HepG2 (cell line): Measurements from ENCODE around the gene CCDC61. TPM values are rescaled to one million over a fixed set of nuclear protein-coding genes. Genes with fewer than 3 reads are reported as not detected.

ENCODE experiments used
- FOSL1 ChIP-seq: sonication (generic); formaldehyde crosslinking; IDR thresholded peaks from 2 replicates; pipeline ENCODE4 v1.9.0; 2021; ENCODE audit warnings: missing genetic modification reagents, borderline replicate concordance
- SALL1 ChIP-seq: sonication (generic); formaldehyde crosslinking; IDR thresholded peaks from 2 replicates; pipeline ENCODE4 v1.8.0; 2022; ENCODE audit warnings: mild to moderate bottlenecking, missing genetic modification reagents
- SMC3 ChIP-seq: IDR thresholded peaks from 2 replicates; pipeline ENCODE4 v1.6.1; 2011; ENCODE audit warnings: low read length, improper control_type of control experiment
- XRCC5 ChIP-seq: fragments of 200-400 bp; formaldehyde crosslinking; optimal IDR thresholded peaks from 2 replicates; pipeline ENCODE3; 2017; ENCODE audit warnings: mild to moderate bottlenecking, low read length
- ZNF768 ChIP-seq: sonication (generic); formaldehyde crosslinking; IDR thresholded peaks from 2 replicates; pipeline ENCODE4 v1.4.0; 2020; ENCODE audit warnings: missing genetic modification reagents
- polyA plus RNA-seq, 8 experiments: library from polyadenylated mRNA; depleted of rRNA in 3 of 8; stranded (reverse) in 7 of 8; unstranded in 1 of 8; fragments of >200 nt; fragmentation: Illumina TruSeq in 4 of 8; extraction: Trizol in 4 of 8; gene quantifications; 2 replicates each; pipeline versions ENCODE4 v1.2.1 to v1.2.3, GENCODE V29; 2011 to 2016; ENCODE audit warnings: low read depth in 4 of 8, missing spikeins in 1 of 8, mixed read lengths in 1 of 8; ENCODE audit not compliant: insufficient read depth in 1 of 8
- total RNA-seq, 5 experiments: library from RNA; depleted of rRNA; stranded (reverse); fragments of >200 nt; fragmentation: Illumina TruSeq; extraction: Trizol; gene quantifications; 2 replicates each; pipeline ENCODE4 v1.2.3, GENCODE V29; 2016; ENCODE audit warnings: low read depth in 1 of 5
- TF ChIP-seq, protein P1 (sequence below): sonication (generic); formaldehyde crosslinking; IDR thresholded peaks from one replicate; pipeline ENCODE4 v1.5.1; 2020; ENCODE audit warnings: mild to moderate bottlenecking, missing genetic modification reagents; ENCODE audit errors: not compliant biosample characterization

The CCDC61 gene
- total and polyA plus RNA-seq, 2 of the 13 experiments (the other 11 are each of a cell fraction or from before 2014, with no cell fraction given), result 4.2 to 4.9 TPM

DNA sequence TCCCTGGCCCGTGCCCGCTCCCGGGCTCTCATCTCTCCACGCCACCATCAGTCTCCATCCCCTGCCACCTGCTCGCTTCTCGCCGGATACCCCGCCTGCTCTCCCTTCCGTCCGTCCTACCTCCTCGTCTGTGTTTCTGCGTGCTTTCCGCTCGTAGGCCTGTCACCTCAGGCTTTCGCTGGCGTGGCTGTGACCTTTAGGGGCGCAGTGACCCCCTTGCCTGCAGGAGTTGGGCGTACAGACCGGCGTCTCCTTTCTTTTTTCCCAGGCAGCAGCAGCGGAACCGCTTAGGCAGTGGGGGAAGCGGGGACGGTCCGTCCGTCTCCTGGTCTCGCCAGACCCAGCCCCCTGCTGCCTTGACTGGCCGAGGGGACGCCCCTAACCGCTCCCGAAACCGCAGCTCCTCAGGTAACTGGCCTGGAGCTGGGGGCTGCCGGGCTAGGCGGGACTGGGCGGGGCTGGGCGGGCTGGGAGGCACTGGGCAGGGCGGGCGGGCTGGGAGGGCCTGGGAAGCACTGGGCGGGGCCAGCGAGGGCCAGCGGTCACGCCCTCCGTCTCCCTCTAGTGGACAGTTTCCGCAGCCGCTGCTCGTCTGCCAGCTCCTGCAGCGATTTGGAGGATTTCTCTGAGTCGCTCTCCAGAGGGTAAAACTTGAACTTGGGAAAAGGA, 21.3 kb downstream of the CCDC61 start (continued):
- TF ChIP-seq, protein P1, sequence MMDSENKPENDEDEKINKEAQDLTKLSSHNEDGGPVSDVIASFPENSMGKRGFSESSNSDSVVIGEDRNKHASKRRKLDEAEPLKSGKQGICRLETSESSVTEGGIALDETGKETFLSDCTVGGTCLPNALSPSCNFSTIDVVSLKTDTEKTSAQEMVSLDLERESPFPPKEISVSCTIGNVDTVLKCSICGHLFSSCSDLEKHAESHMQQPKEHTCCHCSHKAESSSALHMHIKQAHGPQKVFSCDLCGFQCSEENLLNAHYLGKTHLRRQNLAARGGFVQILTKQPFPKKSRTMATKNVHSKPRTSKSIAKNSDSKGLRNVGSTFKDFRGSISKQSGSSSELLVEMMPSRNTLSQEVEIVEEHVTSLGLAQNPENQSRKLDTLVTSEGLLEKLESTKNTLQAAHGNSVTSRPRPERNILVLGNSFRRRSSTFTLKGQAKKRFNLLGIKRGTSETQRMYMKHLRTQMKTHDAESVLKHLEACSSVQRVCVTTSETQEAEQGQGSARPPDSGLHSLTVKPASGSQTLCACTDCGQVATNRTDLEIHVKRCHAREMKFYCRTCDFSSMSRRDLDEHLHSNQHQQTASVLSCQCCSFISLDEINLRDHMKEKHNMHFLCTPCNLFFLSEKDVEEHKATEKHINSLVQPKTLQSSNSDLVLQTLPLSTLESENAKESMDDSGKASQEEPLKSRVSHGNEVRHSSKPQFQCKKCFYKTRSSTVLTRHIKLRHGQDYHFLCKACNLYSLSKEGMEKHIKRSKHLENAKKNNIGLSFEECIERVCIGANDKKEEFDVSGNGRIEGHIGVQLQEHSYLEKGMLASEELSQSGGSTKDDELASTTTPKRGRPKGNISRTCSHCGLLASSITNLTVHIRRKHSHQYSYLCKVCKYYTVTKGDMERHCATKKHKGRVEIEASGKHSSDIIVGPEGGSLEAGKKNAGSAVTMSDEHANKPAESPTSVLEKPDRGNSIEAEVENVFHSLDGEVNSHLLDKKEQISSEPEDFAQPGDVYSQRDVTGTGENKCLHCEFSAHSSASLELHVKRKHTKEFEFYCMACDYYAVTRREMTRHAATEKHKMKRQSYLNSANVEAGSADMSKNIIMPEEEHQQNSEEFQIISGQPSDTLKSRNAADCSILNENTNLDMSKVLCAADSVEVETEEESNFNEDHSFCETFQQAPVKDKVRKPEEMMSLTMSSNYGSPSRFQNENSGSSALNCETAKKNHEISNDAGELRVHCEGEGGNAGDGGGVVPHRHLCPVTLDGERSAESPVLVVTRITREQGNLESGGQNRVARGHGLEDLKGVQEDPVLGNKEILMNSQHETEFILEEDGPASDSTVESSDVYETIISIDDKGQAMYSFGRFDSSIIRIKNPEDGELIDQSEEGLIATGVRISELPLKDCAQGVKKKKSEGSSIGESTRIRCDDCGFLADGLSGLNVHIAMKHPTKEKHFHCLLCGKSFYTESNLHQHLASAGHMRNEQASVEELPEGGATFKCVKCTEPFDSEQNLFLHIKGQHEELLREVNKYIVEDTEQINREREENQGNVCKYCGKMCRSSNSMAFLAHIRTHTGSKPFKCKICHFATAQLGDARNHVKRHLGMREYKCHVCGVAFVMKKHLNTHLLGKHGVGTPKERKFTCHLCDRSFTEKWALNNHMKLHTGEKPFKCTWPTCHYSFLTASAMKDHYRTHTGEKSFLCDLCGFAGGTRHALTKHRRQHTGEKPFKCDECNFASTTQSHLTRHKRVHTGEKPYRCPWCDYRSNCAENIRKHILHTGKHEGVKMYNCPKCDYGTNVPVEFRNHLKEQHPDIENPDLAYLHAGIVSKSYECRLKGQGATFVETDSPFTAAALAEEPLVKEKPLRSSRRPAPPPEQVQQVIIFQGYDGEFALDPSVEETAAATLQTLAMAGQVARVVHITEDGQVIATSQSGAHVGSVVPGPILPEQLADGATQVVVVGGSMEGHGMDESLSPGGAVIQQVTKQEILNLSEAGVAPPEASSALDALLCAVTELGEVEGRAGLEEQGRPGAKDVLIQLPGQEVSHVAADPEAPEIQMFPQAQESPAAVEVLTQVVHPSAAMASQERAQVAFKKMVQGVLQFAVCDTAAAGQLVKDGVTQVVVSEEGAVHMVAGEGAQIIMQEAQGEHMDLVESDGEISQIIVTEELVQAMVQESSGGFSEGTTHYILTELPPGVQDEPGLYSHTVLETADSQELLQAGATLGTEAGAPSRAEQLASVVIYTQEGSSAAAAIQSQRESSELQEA (CRISPR knock-in tag), result peak; percentile 9
- TF ChIP-seq XRCC5 (peak; percentile 39), ZNF768 (CRISPR knock-in tag) (peak; percentile 19; the same call in 1 of the 2 replicates), SALL1 (no peak), FOSL1 (CRISPR knock-in tag) (no peak), SMC3 (0 out of 2 replicates have a peak, but pooled peaks have one; percentile 9)
